HEK293T (cell line): ENCODE results near the gene TFB2M.

Source experiments
- ARNT ChIP-seq: fragments of 450-650 bp; IDR thresholded peaks from 2 replicates; pipeline ENCODE4 v1.6.1; 2017; ENCODE audit warnings: mild to moderate bottlenecking
- BHLHE40 ChIP-seq: fragments of 450-650 bp; IDR thresholded peaks from 2 replicates; pipeline ENCODE4 v1.6.1; 2016; ENCODE audit warnings: mild to moderate bottlenecking, moderate library complexity, borderline replicate concordance
- ELF4 ChIP-seq: fragments of 450-650 bp; IDR thresholded peaks from 2 replicates; pipeline ENCODE4 v1.6.1; 2017; ENCODE audit warnings: antibody characterized with exemption
- FOXA1 ChIP-seq: fragments of 450-650 bp; IDR thresholded peaks from 2 replicates; pipeline ENCODE4 v1.6.1; 2016; ENCODE audit warnings: mild to moderate bottlenecking
- FOXK2 ChIP-seq: fragments of 450-650 bp; IDR thresholded peaks from 2 replicates; pipeline ENCODE4 v1.6.1; 2016; ENCODE audit warnings: mild to moderate bottlenecking
- FOXM1 ChIP-seq: fragments of 450-650 bp; IDR thresholded peaks from 2 replicates; pipeline ENCODE4 v1.6.1; 2017; ENCODE audit warnings: mild to moderate bottlenecking, borderline replicate concordance
- HDGF ChIP-seq: fragments of 450-650 bp; IDR thresholded peaks from 2 replicates; pipeline ENCODE4 v1.6.1; 2017; ENCODE audit warnings: antibody characterized with exemption, borderline replicate concordance
- LEF1 ChIP-seq: fragments of 450-650 bp; IDR thresholded peaks from 2 replicates; pipeline ENCODE4 v1.6.1; 2017; ENCODE audit warnings: mild to moderate bottlenecking, borderline replicate concordance
- NFRKB ChIP-seq: fragments of 450-650 bp; IDR thresholded peaks from 2 replicates; pipeline ENCODE4 v1.6.1; 2016; ENCODE audit warnings: mild to moderate bottlenecking, moderate library complexity
- SP1 ChIP-seq: fragments of 450-650 bp; IDR thresholded peaks from 2 replicates; pipeline ENCODE4 v1.6.1; 2017
- SUZ12 ChIP-seq: fragments of 450-650 bp; IDR thresholded peaks from 2 replicates; pipeline ENCODE4 v1.6.1; 2016; ENCODE audit warnings: mild to moderate bottlenecking

DNA sequence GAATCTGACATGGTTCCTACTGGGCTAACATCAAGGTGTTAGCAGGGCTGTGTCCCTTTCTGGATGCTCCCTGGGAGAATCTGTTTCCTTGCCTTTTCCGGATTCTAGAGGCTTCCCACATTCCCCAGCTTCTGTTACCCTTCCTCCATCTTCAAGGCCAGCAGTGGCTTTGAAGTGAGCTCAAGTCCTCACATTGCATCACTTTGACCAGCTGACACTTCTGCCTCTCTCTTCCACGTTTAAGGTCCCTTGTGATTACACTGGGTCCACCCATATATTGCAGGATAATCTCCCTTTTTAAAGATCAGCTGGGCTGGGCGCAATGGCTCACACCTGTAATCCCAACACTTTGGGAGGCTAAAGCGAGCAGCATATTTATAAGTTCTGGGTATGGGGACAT lies 33.3 kb upstream of the TFB2M start:
- no peak for TF ChIP-seq NFRKB
- TF ChIP-seq FOXM1, result no peak
- TF ChIP-seq ELF4, result no peak
- no peak for TF ChIP-seq HDGF
- TF ChIP-seq BHLHE40, result no peak
- TF ChIP-seq ARNT, result no peak
- TF ChIP-seq FOXA1, result no peak
- no peak for TF ChIP-seq FOXK2
- TF ChIP-seq SUZ12, result no peak
- no peak for TF ChIP-seq LEF1
- no peak for TF ChIP-seq SP1
